SU-DHL-6 (cell line): ENCODE data around the gene LRP1.

Source experiments
- H2AFZ ChIP-seq: fragments of 200-600 bp; sonication (generic); 2 replicates; pipeline ENCODE4 v1.6.1; 2014; ENCODE audit warnings: low read depth, mild to moderate bottlenecking, moderate library complexity, mixed read lengths, antibody characterized with exemption, low read length; ENCODE audit not compliant: severe bottlenecking
- H3F3A ChIP-seq: fragments of 200-600 bp; shearing (Covaris generic); 2 replicates; pipeline ENCODE4 v1.6.0; 2016; ENCODE audit warnings: antibody characterized with exemption, mild to moderate bottlenecking; ENCODE audit not compliant: insufficient read depth
- H3K27ac ChIP-seq: fragments of 200-600 bp; sonication (generic); 2 replicates; pipeline ENCODE4 v1.5.1; 2016; ENCODE audit warnings: low read depth, mild to moderate bottlenecking, low read length, moderate library complexity, mixed read lengths
- H3K27me3 ChIP-seq: fragments of 200-600 bp; sonication (generic), shearing (Covaris generic); 2 replicates; pipeline ENCODE4 v1.6.0; 2014; ENCODE audit warnings: mild to moderate bottlenecking, low read length
- H3K36me3 ChIP-seq: fragments of 200-600 bp; sonication (generic); 2 replicates; pipeline ENCODE4 v1.6.1; 2014; ENCODE audit warnings: mild to moderate bottlenecking, low read length, mixed read lengths
- H3K4me2 ChIP-seq: fragments of 300-600, 200-600 bp; shearing (Covaris generic), sonication (generic); 2 replicates; pipeline ENCODE4 v1.6.0; 2014; ENCODE audit warnings: low read length, low read depth, mild to moderate bottlenecking; ENCODE audit not compliant: poor library complexity, severe bottlenecking
- H3K4me3 ChIP-seq: fragments of 200-600 bp; sonication (generic); 2 replicates; pipeline ENCODE4 v1.5.1; 2014; ENCODE audit warnings: antibody characterized with exemption, low read length, mild to moderate bottlenecking, mixed read lengths; ENCODE audit not compliant: insufficient read depth, poor library complexity, severe bottlenecking
- H3K79me2 ChIP-seq: fragments of 200-600 bp; sonication (generic); 2 replicates; pipeline ENCODE4 v1.6.1; 2014; ENCODE audit warnings: mild to moderate bottlenecking, low read length, moderate library complexity; ENCODE audit not compliant: insufficient read depth
- H3K9ac ChIP-seq: fragments of 200-600 bp; sonication (generic); 2 replicates; pipeline ENCODE4 v1.7.0; 2014; ENCODE audit warnings: mild to moderate bottlenecking, low read length
- H3K9me2 ChIP-seq: fragments of 200-600 bp; sonication (generic); replicated peaks from 2 replicates; pipeline ENCODE4 v1.6.1; 2014; ENCODE audit warnings: low read length; ENCODE audit not compliant: insufficient read depth
- H3K9me3 ChIP-seq: fragments of 200-600 bp; sonication (generic); 2 replicates; pipeline ENCODE4 v1.6.1; 2014; ENCODE audit warnings: low read length, mixed read lengths; ENCODE audit not compliant: insufficient read depth
- H4K20me1 ChIP-seq: fragments of 200-600 bp; sonication (generic); 2 replicates; pipeline ENCODE4 v1.6.1; 2014; ENCODE audit warnings: low read depth, mild to moderate bottlenecking, antibody characterized with exemption, low read length, moderate library complexity, mixed read lengths
- EZH2phosphoT487 ChIP-seq: fragments of 200-600 bp; sonication (generic), shearing (Covaris generic); conservative IDR thresholded peaks from 2 replicates; pipeline ENCODE4 v1.6.1; 2018; ENCODE audit warnings: mild to moderate bottlenecking, antibody characterized with exemption, low read length, moderate library complexity, mixed read lengths
- TF ChIP-seq, protein P1 (sequence below): fragments of 200-600 bp; sonication (generic); IDR thresholded peaks from one replicate; pipeline ENCODE4 v1.5.1; 2017; ENCODE audit warnings: antibody characterized with exemption, mild to moderate bottlenecking, low read length, moderate library complexity; ENCODE audit not compliant: insufficient read depth, poor library complexity, severe bottlenecking

Gene LRP1

DNA sequence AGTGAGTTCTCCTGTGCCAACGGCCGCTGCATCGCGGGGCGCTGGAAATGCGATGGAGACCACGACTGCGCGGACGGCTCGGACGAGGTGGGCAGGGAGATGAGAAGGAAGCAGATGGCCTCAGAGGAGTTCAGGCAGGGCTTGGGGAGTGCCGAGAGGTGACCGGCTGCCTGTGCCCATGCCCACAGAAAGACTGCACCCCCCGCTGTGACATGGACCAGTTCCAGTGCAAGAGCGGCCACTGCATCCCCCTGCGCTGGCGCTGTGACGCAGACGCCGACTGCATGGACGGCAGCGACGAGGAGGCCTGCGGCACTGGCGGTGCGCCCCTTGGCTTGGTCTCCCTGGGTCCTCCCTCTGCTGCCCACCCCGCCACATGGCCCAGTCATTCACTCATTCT, 74.9 kb downstream of the LRP1 start:
- no peaks in the 10 kb centered on the region for H3K9me3 ChIP-seq
- no peaks in the 10 kb centered on the region for H3K79me2 ChIP-seq
- no peak overlapping the region for H3K27ac ChIP-seq
- H3F3A ChIP-seq, result no peaks in the 10 kb centered on the region
- no peak overlapping the region for H3K9ac ChIP-seq
- no peak overlapping the region for H2AFZ ChIP-seq
- no peaks in the 10 kb centered on the region for H3K27me3 ChIP-seq
- no peak overlapping the region for H3K4me2 ChIP-seq
- H4K20me1 ChIP-seq, result no peaks in the 10 kb centered on the region
- no peaks in the 10 kb centered on the region for H3K36me3 ChIP-seq
- no peaks in the 10 kb centered on the region for H3K9me2 ChIP-seq
- TF ChIP-seq, protein P1, sequence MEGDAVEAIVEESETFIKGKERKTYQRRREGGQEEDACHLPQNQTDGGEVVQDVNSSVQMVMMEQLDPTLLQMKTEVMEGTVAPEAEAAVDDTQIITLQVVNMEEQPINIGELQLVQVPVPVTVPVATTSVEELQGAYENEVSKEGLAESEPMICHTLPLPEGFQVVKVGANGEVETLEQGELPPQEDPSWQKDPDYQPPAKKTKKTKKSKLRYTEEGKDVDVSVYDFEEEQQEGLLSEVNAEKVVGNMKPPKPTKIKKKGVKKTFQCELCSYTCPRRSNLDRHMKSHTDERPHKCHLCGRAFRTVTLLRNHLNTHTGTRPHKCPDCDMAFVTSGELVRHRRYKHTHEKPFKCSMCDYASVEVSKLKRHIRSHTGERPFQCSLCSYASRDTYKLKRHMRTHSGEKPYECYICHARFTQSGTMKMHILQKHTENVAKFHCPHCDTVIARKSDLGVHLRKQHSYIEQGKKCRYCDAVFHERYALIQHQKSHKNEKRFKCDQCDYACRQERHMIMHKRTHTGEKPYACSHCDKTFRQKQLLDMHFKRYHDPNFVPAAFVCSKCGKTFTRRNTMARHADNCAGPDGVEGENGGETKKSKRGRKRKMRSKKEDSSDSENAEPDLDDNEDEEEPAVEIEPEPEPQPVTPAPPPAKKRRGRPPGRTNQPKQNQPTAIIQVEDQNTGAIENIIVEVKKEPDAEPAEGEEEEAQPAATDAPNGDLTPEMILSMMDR, result no peak
- TF ChIP-seq EZH2phosphoT487, result no peak
- H3K4me3 ChIP-seq, result no peak overlapping the region

DNA sequence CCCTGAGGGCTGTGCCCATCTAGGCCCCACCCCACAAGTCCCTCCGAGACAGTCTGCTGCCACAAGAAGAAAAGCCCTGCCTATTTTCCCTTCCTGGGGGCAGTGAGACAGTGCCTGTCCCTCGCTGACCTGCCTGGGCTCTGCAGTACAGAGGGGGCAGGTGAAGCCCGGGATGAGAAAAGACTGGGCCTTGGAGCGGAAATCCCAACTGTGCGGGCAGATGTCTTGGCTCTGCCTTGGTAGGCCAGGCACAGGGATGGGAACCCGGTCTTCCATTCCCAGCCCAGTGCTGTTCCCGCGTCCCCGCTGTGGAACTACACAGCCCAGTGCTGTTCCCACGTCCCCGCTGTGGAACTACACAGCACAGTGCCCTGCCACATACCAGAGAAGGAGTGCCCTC, 75.5 kb downstream of the LRP1 start:
- H3K4me2 ChIP-seq, result no peak overlapping the region
- H2AFZ ChIP-seq, result no peak overlapping the region
- H4K20me1 ChIP-seq, result no peaks in the 10 kb centered on the region
- H3K9ac ChIP-seq, result no peak overlapping the region
- H3K9me2 ChIP-seq, result no peaks in the 10 kb centered on the region
- H3K36me3 ChIP-seq, result no peaks in the 10 kb centered on the region
- H3K27ac ChIP-seq, result no peak overlapping the region
- no peaks in the 10 kb centered on the region for H3K27me3 ChIP-seq
- TF ChIP-seq EZH2phosphoT487, result no peak
- TF ChIP-seq, protein P1, result no peak
- no peaks in the 10 kb centered on the region for H3K79me2 ChIP-seq
- no peaks in the 10 kb centered on the region for H3F3A ChIP-seq
- no peaks in the 10 kb centered on the region for H3K9me3 ChIP-seq
- no peak overlapping the region for H3K4me3 ChIP-seq

DNA sequence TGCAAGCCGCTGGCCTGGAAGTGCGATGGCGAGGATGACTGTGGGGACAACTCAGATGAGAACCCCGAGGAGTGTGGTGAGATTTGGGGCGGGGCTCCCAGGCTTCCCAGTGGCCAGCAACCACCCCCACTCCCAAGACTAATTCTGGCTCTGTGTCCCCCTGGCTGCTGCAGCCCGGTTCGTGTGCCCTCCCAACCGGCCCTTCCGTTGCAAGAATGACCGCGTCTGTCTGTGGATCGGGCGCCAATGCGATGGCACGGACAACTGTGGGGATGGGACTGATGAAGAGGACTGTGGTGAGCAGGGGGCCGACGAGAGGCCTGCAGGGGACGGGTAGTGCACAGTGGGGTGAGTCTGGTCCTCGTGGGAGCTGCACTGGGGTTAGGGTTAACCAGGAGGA, 76.2 kb downstream of the LRP1 start:
- Histone ChIP-seq H4K20me1 (no peaks in the 10 kb centered on the region), H2AFZ (no peak overlapping the region)

More for the DNA sequence above, 76.2 kb downstream of the LRP1 start:
- TF ChIP-seq, protein P1, result no peak
- no peak for TF ChIP-seq EZH2phosphoT487
- Histone ChIP-seq H3K9me3 (no peaks in the 10 kb centered on the region), H3F3A (no peaks in the 10 kb centered on the region), H3K79me2 (no peaks in the 10 kb centered on the region), H3K36me3 (no peaks in the 10 kb centered on the region), H3K9ac (no peak overlapping the region), H3K4me2 (no peak overlapping the region), H3K9me2 (no peaks in the 10 kb centered on the region), H3K27me3 (no peaks in the 10 kb centered on the region), H3K4me3 (no peak overlapping the region), H3K27ac (no peak overlapping the region)
